ENCODE results near the gene MYF6.

The MYF6 gene

GRCh38 chr12:80711866-80712265, 4.4 kb downstream of the MYF6 start:
- Histone ChIP-seq H3K27ac (no peak overlapping the region), H3K4me3 (no peak overlapping the region)
- DNase-seq (ENCODE audit: low spot score): no peak
- TF ChIP-seq CTCF (IDR thresholded peaks at IDR 0.05): no peak

- DNase-seq (ENCODE audit: low spot score): no peak
- TF ChIP-seq CTCF (IDR thresholded peaks at IDR 0.05): no peak
- Histone ChIP-seq H3K4me3 (no peak overlapping the region), H3K27ac (no peak overlapping the region)
These were observed 5.4 kb downstream of the MYF6 start for GRCh38 chr12:80712866-80713265.

GRCh38 chr12:80713419-80713818, 6.0 kb downstream of the MYF6 start:
- H3K4me3 ChIP-seq: no peak overlapping the region
- DNase-seq (ENCODE audit: low spot score): no peak
- H3K27ac ChIP-seq: no peak overlapping the region
- no peak for TF ChIP-seq CTCF (IDR thresholded peaks at IDR 0.05)

GRCh38 chr12:80714055-80714454, 6.6 kb downstream of the MYF6 start:
- H3K4me3 ChIP-seq: no peak overlapping the region
- H3K27ac ChIP-seq: no peak overlapping the region
- TF ChIP-seq CTCF (IDR thresholded peaks at IDR 0.05): no peak
- no peak for DNase-seq (ENCODE audit: low spot score)

GRCh38 chr12:80714846-80715245, 7.4 kb downstream of the MYF6 start:
- Histone ChIP-seq H3K27ac (no peak overlapping the region), H3K4me3 (no peak overlapping the region)
- no peak for DNase-seq (ENCODE audit: low spot score)
- TF ChIP-seq CTCF (IDR thresholded peaks at IDR 0.05): no peak

- no peak for TF ChIP-seq CTCF (IDR thresholded peaks at IDR 0.05)
- Histone ChIP-seq H3K27ac (no peak overlapping the region), H3K4me3 (no peak overlapping the region)
- no peak for DNase-seq (ENCODE audit: low spot score)
These were observed 8.3 kb downstream of the MYF6 start for GRCh38 chr12:80715713-80716249.

GRCh38 chr12:80716696-80717469, 9.4 kb downstream of the MYF6 start, which contains the start of gene MYF5:
MYF5 (plus strand) TSS chr12:80716912; CDS start chr12:80717064, 152 bp downstream.
- Histone ChIP-seq H3K27ac (no peak within 1 kb of the TSS), H3K4me3 (no peak within 1 kb of the TSS)
- DNase-seq (ENCODE audit: low spot score): no peak
- no peak for TF ChIP-seq CTCF (IDR thresholded peaks at IDR 0.05)

Measured in coronary artery (tissue), 2 donors.